Endothelial cell of umbilical vein (primary cell): ENCODE results near the gene ITSN2.

Source experiments
- JUN ChIP-seq: IDR thresholded peaks from 2 replicates; pipeline ENCODE4 v1.6.1; 2011; ENCODE audit warnings: borderline replicate concordance, low read depth; ENCODE audit not compliant: insufficient read length, insufficient read depth
- POLR2A ChIP-seq: IDR thresholded peaks from 2 replicates; pipeline ENCODE4 v1.6.1; 2012; ENCODE audit warnings: low read depth, mild to moderate bottlenecking, control low read depth, low read length

DNA sequence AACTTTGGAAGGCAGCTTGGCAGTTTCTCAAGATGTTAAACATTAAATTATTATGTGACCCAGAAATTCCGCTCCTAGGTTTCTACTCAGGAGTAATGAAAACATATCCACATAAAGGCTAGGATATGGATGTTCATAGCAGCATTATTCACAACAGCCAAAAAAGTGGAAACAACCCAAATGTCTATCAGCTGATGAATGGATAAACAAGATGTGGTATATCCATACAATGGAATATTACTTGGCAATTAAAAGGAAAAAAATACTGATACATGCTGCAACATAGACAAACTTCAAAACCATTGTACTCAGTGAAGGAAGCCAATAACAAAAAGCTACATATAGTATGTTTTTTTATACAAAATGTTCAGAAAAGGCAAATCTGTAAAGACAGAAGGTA, 197.8 kb downstream of the ITSN2 start:
- TF ChIP-seq POLR2A (no peak), JUN (no peak)
